Trophoblast cell (in vitro differentiated cells and primary cell): ENCODE data around the gene KIF20B.

Experiments
- DNase-seq, 2 donors: peaks; one replicate each; pipeline ENCODE4 v3.0.0-alpha.2; 2016
- H2AFZ ChIP-seq: 2 replicates; pipeline ENCODE4 v1.6.1; 2013; ENCODE audit warnings: low read length, moderate library complexity, mild to moderate bottlenecking; ENCODE audit not compliant: insufficient read depth, poor library complexity
- H2AK5ac ChIP-seq: 2 replicates; pipeline ENCODE4 v1.6.1; 2013; ENCODE audit warnings: mild to moderate bottlenecking, low read length
- H2BK120ac ChIP-seq: 2 replicates; pipeline ENCODE4 v1.6.1; 2013; ENCODE audit warnings: low read length, mild to moderate bottlenecking, moderate library complexity; ENCODE audit not compliant: insufficient read depth, poor library complexity
- H2BK12ac ChIP-seq: 2 replicates; pipeline ENCODE4 v1.6.1; 2013; ENCODE audit warnings: mild to moderate bottlenecking, low read length, moderate library complexity
- H2BK5ac ChIP-seq: 2 replicates; pipeline ENCODE4 v1.6.1; 2013; ENCODE audit warnings: low read length, low read depth, moderate library complexity, mild to moderate bottlenecking; ENCODE audit not compliant: poor library complexity
- H3K14ac ChIP-seq: 2 replicates; pipeline ENCODE4 v1.6.1; 2013; ENCODE audit warnings: mild to moderate bottlenecking, low read length
- H3K18ac ChIP-seq: 2 replicates; pipeline ENCODE4 v1.6.1; 2013; ENCODE audit warnings: mild to moderate bottlenecking, low read length
- H3K23ac ChIP-seq: 2 replicates; pipeline ENCODE4 v1.6.1; 2013; ENCODE audit warnings: low read length
- H3K27ac ChIP-seq: 2 replicates; pipeline ENCODE4 v1.5.1; 2013; ENCODE audit warnings: low read depth, mild to moderate bottlenecking, inconsistent platforms, low read length, moderate library complexity
- H3K27me3 ChIP-seq: 2 replicates; pipeline ENCODE4 v1.6.1; 2013; ENCODE audit warnings: inconsistent platforms, mild to moderate bottlenecking, low read length, moderate library complexity; ENCODE audit not compliant: insufficient read depth
- H3K36me3 ChIP-seq, 2 experiments: 1 replicate in 1 of 2; 2 replicates in 1 of 2; pipeline ENCODE4 v1.6.1; 2013; ENCODE audit warnings: low read length in 2 of 2, mild to moderate bottlenecking in 2 of 2, moderate library complexity in 1 of 2; ENCODE audit not compliant: insufficient read depth in 2 of 2, control insufficient read depth in 1 of 2
- H3K4ac ChIP-seq: 2 replicates; pipeline ENCODE4 v1.6.1; 2013; ENCODE audit warnings: low read depth, mild to moderate bottlenecking, low read length, moderate library complexity
- H3K4me1 ChIP-seq, 2 experiments: 1 replicate in 1 of 2; 2 replicates in 1 of 2; pipeline ENCODE4 v1.6.1; 2013; ENCODE audit warnings: low read length in 2 of 2, mild to moderate bottlenecking in 2 of 2, moderate library complexity in 1 of 2; ENCODE audit not compliant: insufficient read depth in 2 of 2, control insufficient read depth in 1 of 2
- H3K4me2 ChIP-seq: 2 replicates; pipeline ENCODE4 v1.6.1; 2013; ENCODE audit warnings: inconsistent platforms, mild to moderate bottlenecking, low read length, moderate library complexity
- H3K4me3 ChIP-seq: 2 replicates; pipeline ENCODE4 v1.5.1; 2013; ENCODE audit warnings: mild to moderate bottlenecking, low read depth, low read length, inconsistent platforms
- H3K79me1 ChIP-seq: one replicate; pipeline ENCODE4 v1.6.1; 2013; ENCODE audit warnings: low read length
- H3K79me2 ChIP-seq: 2 replicates; pipeline ENCODE4 v1.6.1; 2013; ENCODE audit warnings: low read length, mild to moderate bottlenecking; ENCODE audit not compliant: control insufficient read depth, insufficient read depth, poor library complexity
- H3K9ac ChIP-seq: 2 replicates; pipeline ENCODE4 v1.6.1; 2013; ENCODE audit warnings: mild to moderate bottlenecking, low read length
- H3K9me3 ChIP-seq: 2 replicates; pipeline ENCODE4 v1.6.1; 2013; ENCODE audit warnings: low read depth, mild to moderate bottlenecking, control low read depth, inconsistent platforms, low read length; ENCODE audit not compliant: insufficient read depth
- H4K12ac ChIP-seq: 2 replicates; pipeline ENCODE4 v1.6.1; 2013; ENCODE audit warnings: low read depth, mild to moderate bottlenecking, low read length, moderate library complexity
- H4K8ac ChIP-seq: 2 replicates; pipeline ENCODE4 v1.6.1; 2013; ENCODE audit warnings: low read depth, mild to moderate bottlenecking, low read length, moderate library complexity
- H4K91ac ChIP-seq: one replicate; pipeline ENCODE4 v1.6.1; 2013; ENCODE audit warnings: low read depth, mild to moderate bottlenecking, low read length, moderate library complexity
- WGBS: extraction: QIAGEN DNeasy Blood & Tissue Kit; methylation state at CpG from one replicate; pipeline ENCODE4 v1.1.7; 2013; ENCODE audit warnings: missing lambda C conversion rate; ENCODE audit not compliant: insufficient read length, insufficient coverage; ENCODE audit errors: extremely low coverage; 5-methylcytosine and 5-hydroxymethylcytosine counted together

Gene KIF20B

DNA sequence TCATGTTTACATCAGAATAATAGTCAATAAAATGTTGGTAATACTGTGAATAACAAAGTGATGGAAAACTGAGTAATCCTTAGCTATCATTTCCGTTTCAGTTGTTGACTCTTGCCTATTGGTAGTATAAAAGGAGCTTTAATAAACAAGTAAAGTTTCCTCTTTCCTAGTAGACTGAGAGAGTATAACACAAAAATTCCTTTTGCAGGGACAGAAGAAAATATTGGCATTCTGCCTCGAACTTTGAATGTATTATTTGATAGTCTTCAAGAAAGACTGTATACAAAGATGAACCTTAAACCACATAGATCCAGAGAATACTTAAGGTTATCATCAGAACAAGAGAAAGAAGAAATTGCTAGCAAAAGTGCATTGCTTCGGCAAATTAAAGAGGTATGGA lies 9.4 kb downstream of the KIF20B start:
- H4K91ac ChIP-seq = no peak overlapping the region
- no peak overlapping the region for H3K4ac ChIP-seq
- no peak overlapping the region for H3K14ac ChIP-seq
- no peak overlapping the region for H3K4me3 ChIP-seq
- no peaks in the 10 kb centered on the region for H3K4me1 ChIP-seq
- no peak overlapping the region for H3K4me2 ChIP-seq
- H2AK5ac ChIP-seq = no peak overlapping the region
- no peak overlapping the region for H2BK120ac ChIP-seq
- peaks cover 3 to 5% of the 10 kb centered on the region in 2 experiments for H3K36me3 ChIP-seq
- WGBS = no CpG with 5 or more reads among the region's 3 CpGs
- H3K9me3 ChIP-seq = no peaks in the 10 kb centered on the region
- H3K27me3 ChIP-seq = no peaks in the 10 kb centered on the region
- H2AFZ ChIP-seq = no peak overlapping the region
- no peak overlapping the region for H3K27ac ChIP-seq
- no peaks in the 10 kb centered on the region for H3K79me2 ChIP-seq
- no peak overlapping the region for H3K9ac ChIP-seq
- H3K18ac ChIP-seq = no peak overlapping the region
- no peak overlapping the region for H2BK12ac ChIP-seq
- DNase-seq = no peak
- no peak overlapping the region for H3K23ac ChIP-seq
- no peaks in the 10 kb centered on the region for H3K79me1 ChIP-seq
- H4K12ac ChIP-seq = no peak overlapping the region
- no peak overlapping the region for H2BK5ac ChIP-seq
- no peak overlapping the region for H4K8ac ChIP-seq

DNA sequence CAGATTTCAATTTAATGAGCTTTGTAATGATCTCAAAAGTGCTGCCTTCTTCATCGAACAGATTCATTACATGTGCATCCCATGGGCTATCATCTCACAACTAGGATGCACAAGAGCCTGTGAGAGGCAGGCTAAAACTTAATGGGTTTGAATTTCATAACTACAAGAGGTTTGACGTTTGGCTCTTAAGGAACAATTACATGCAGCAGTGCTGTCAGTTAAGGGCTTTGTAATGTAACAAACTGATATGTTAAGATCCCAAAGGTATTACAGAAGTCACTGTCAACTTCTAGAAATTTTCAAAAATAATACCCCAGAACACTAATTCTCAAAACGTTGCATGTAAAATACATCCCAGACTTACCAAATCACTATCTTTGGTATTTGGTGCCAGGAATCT lies 33.2 kb downstream of the KIF20B start:
- Histone ChIP-seq H3K4ac (no peak overlapping the region), H3K18ac (no peak overlapping the region), H3K4me3 (no peak overlapping the region), H3K27ac (no peak overlapping the region), H3K9ac (no peak overlapping the region), H4K91ac (no peak overlapping the region), H2BK12ac (no peak overlapping the region), H2BK120ac (no peak overlapping the region), H2AK5ac (no peak overlapping the region), H3K79me1 (no peaks in the 10 kb centered on the region), H2AFZ (no peak overlapping the region), H3K27me3 (no peaks in the 10 kb centered on the region), H2BK5ac (no peak overlapping the region), H3K9me3 (no peaks in the 10 kb centered on the region), H3K79me2 (no peaks in the 10 kb centered on the region), H4K12ac (no peak overlapping the region), H3K36me3 (peaks cover 3 to 5% of the 10 kb centered on the region in 2 experiments), H3K4me1 (no peaks in the 10 kb centered on the region), H3K23ac (no peak overlapping the region), H4K8ac (no peak overlapping the region), H3K14ac (no peak overlapping the region), H3K4me2 (no peak overlapping the region)
- DNase-seq = no peak
- WGBS = no CpG with 5 or more reads among the region's 3 CpGs

DNA sequence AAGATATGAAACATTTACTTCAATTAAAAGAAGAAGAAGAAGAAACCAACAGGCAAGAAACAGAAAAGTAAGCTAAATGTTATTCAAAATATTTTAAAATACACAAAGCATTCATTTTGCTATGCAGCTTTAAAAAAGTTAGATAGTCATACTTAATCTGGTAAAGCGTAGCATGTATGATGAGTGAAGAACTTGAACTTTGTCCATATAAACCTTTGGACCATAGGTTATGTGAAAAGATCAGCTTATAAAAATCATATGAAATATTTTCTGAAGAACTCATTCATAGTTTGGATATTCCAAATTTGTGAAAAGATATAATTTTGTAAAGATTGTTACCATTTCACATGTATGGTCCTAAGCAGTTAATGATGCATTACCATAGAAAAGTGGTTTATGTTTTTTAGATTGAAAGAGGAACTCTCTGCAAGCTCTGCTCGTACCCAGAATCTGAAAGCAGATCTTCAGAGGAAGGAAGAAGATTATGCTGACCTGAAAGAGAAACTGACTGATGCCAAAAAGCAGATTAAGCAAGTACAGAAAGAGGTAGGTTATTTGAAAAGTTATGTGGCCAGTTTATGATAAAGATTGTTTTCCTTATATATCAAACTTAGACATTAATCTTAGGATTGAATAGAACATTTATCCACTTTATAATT lies 37.3 kb downstream of the KIF20B start:
- Histone ChIP-seq H3K36me3 (peaks cover 4 to 5% of the 10 kb centered on the region in 2 experiments), H3K18ac (no peak overlapping the region), H2BK12ac (no peak overlapping the region), H3K79me1 (no peaks in the 10 kb centered on the region), H3K14ac (no peak overlapping the region), H2BK5ac (no peak overlapping the region), H3K4me3 (no peak overlapping the region), H3K9me3 (no peaks in the 10 kb centered on the region), H4K91ac (no peak overlapping the region), H3K27me3 (no peaks in the 10 kb centered on the region), H3K9ac (no peak overlapping the region), H3K79me2 (no peaks in the 10 kb centered on the region), H3K4ac (no peak overlapping the region), H3K4me2 (no peak overlapping the region), H2AFZ (no peak overlapping the region), H3K4me1 (no peaks in the 10 kb centered on the region), H2AK5ac (no peak overlapping the region), H4K12ac (no peak overlapping the region), H3K23ac (no peak overlapping the region), H4K8ac (no peak overlapping the region), H3K27ac (no peak overlapping the region), H2BK120ac (no peak overlapping the region)
- WGBS = no CpG with 5 or more reads among the region's 2 CpGs
- DNase-seq = no peak

DNA sequence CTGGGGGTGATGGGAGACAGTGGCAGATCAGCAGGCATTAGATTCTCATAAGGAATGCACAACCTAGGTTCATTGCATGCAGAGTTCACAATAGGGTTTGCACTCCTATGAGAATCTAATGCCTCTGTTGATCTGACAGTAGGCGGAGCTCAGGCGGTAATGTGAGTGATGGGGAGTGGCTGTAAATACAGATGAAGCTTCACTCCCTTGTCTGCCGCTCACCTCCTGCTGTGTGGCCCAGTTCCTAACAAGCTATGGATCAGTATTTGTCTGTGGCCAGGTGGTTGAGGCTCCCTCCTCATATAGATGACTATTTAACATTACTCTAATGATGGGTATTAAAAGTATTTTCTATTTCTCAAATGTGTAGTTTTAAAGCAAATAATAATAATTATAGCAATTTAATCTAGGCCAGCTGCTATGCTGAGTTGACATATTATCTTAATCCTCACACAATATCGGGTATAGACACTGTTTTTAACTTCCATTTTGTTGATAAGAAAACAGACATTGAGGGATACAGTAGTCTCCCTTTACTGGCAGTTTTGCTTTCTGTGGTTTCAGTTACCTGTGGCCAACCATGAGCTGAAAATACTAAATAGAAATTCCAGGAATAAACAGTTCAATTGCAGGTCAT lies 39.9 kb downstream of the KIF20B start:
- WGBS = no CpG with 5 or more reads among the region's 4 CpGs
- Histone ChIP-seq H3K79me1 (no peaks in the 10 kb centered on the region), H3K18ac (no peak overlapping the region), H3K4me3 (no peak overlapping the region), H3K36me3 (peaks cover 10% of the 10 kb centered on the region in 2 experiments), H3K9ac (no peak overlapping the region), H3K23ac (no peak overlapping the region), H3K14ac (no peak overlapping the region), H3K79me2 (no peaks in the 10 kb centered on the region), H2AK5ac (no peak overlapping the region), H4K8ac (no peak overlapping the region), H3K4ac (no peak overlapping the region), H3K27ac (no peak overlapping the region), H3K9me3 (no peaks in the 10 kb centered on the region), H3K4me2 (no peak overlapping the region), H2BK12ac (no peak overlapping the region), H4K12ac (no peak overlapping the region), H2BK5ac (no peak overlapping the region), H2BK120ac (no peak overlapping the region), H3K4me1 (no peaks in the 10 kb centered on the region), H4K91ac (no peak overlapping the region), H3K27me3 (no peaks in the 10 kb centered on the region), H2AFZ (no peak overlapping the region)
- DNase-seq = no peak
